Neural progenitor cell (in vitro differentiated cells): Measurements from ENCODE around the gene RBBP7. TPM values are rescaled to one million over a fixed set of nuclear protein-coding genes. Genes with fewer than 3 reads are reported as not detected.

Experiments used
- DNase-seq: peaks from one replicate; pipeline ENCODE4 v3.0.0-alpha.2; 2016; ENCODE audit warnings: low spot score
- H2AFZ ChIP-seq: fragments of 200-600 bp; sonication (generic); replicated peaks from 2 replicates; pipeline ENCODE4 v1.6.1; 2016; ENCODE audit warnings: antibody characterized with exemption
- H3F3A ChIP-seq: fragments of 200-600 bp; sonication (generic); 2 replicates; pipeline ENCODE4 v1.6.1; 2016; ENCODE audit warnings: antibody characterized with exemption, low read depth
- H3K27ac ChIP-seq: fragments of 200-600 bp; sonication (generic); 2 replicates; pipeline ENCODE4 v1.5.1; 2016; ENCODE audit warnings: mild to moderate bottlenecking
- H3K27me3 ChIP-seq: fragments of 200-600 bp; sonication (generic); 2 replicates; pipeline ENCODE4 v1.6.1; 2016; ENCODE audit warnings: mild to moderate bottlenecking, moderate library complexity
- H3K36me3 ChIP-seq: fragments of 200-600 bp; sonication (generic); 2 replicates; pipeline ENCODE4 v1.5.1; 2016
- H3K4me1 ChIP-seq: fragments of 200-600 bp; sonication (generic); 2 replicates; pipeline ENCODE4 v1.6.1; 2016; ENCODE audit warnings: mixed run types
- H3K4me2 ChIP-seq: fragments of 200-600 bp; sonication (generic); 2 replicates; pipeline ENCODE4 v1.6.1; 2016
- H3K4me3 ChIP-seq: fragments of 200-600 bp; sonication (generic); 2 replicates; pipeline ENCODE4 v1.5.1; 2016
- H3K79me2 ChIP-seq: fragments of 200-600 bp; sonication (generic); 2 replicates; pipeline ENCODE4 v1.6.1; 2016; ENCODE audit warnings: low read depth
- H3K9ac ChIP-seq: fragments of 200-600 bp; sonication (generic); 2 replicates; pipeline ENCODE4 v1.6.1; 2016
- H3K9me3 ChIP-seq: fragments of 200-600 bp; sonication (generic); 2 replicates; pipeline ENCODE4 v1.5.1; 2016; ENCODE audit warnings: low read depth
- H4K20me1 ChIP-seq: fragments of 200-600 bp; sonication (generic); 2 replicates; pipeline ENCODE4 v1.6.1; 2016; ENCODE audit warnings: low read depth
- H3K27ac Mint-ChIP-seq: 3 replicates; pipeline ENCODE4 v1.8.0; 2021; ENCODE audit warnings: mixed read lengths
- H3K27me3 Mint-ChIP-seq: 2 replicates; pipeline ENCODE4 v1.8.0; 2022; ENCODE audit warnings: low read depth, mild to moderate bottlenecking, inconsistent platforms, moderate library complexity, mixed read lengths; ENCODE audit not compliant: insufficient read depth
- H3K36me3 Mint-ChIP-seq: 3 replicates; pipeline ENCODE4 v1.8.0; 2021; ENCODE audit warnings: mixed read lengths
- H3K4me1 Mint-ChIP-seq: 3 replicates; pipeline ENCODE4 v1.8.0; 2021; ENCODE audit warnings: mixed read lengths
- H3K4me3 Mint-ChIP-seq: 3 replicates; pipeline ENCODE4 v1.8.0; 2021; ENCODE audit warnings: mild to moderate bottlenecking, moderate library complexity, mixed read lengths
- H3K9me3 Mint-ChIP-seq: 3 replicates; pipeline ENCODE4 v1.8.0; 2020; ENCODE audit warnings: mixed read lengths
- EZH2 ChIP-seq: fragments of 200-600 bp; sonication (generic); IDR thresholded peaks from 2 replicates; pipeline ENCODE4 v1.6.1; 2017; ENCODE audit warnings: antibody characterized with exemption, mild to moderate bottlenecking, moderate library complexity
- EZH2phosphoT487 ChIP-seq: fragments of 200-600 bp; sonication (generic); IDR thresholded peaks from 2 replicates; pipeline ENCODE4 v1.6.1; 2017; ENCODE audit warnings: antibody characterized with exemption
- small RNA-seq: library from RNA; depleted of rRNA; stranded (forward); fragments of <200 nt; gene quantifications from one replicate; pipeline ENCODE3, GENCODE V24; 2015
- total RNA-seq: library from RNA; depleted of rRNA; stranded (reverse); fragments of >200 nt; gene quantifications from 2 replicates; pipeline ENCODE4 v1.2.3, GENCODE V29; 2015; ENCODE audit warnings: low replicate concordance
- TF ChIP-seq, protein P1 (sequence below): fragments of 200-600 bp; sonication (generic); IDR thresholded peaks from 2 replicates; pipeline ENCODE4 v1.5.1; 2017; ENCODE audit warnings: antibody characterized with exemption, mild to moderate bottlenecking

RBBP7 gene
- total RNA-seq, 1 donor from 2014 or later, result 425 TPM

DNA sequence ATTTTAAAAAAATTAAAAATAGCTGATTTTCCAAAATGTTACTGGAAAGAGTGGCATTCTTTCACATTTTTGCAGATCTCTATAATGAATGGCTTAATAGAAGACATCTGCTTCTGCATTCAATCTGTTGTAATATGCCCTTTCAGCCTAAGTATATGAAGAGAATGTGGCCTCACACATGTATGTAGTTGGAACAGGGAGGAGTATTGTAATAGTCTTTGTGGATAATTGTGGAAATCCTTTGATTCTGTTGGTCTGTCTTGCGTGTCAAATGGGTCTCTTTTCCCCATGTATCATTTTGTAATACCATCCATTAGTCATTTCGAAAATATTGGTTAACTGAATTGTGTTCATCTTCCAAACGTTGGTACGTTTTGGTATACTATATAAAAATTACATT, 72.3 kb downstream of the RBBP7 start:
- H3K4me1 ChIP-seq, result no peaks in the 10 kb centered on the region
- peaks cover 6% of the 10 kb centered on the region for H4K20me1 ChIP-seq
- H3K36me3 ChIP-seq, result peaks cover 5% of the 10 kb centered on the region
- no peaks in the 10 kb centered on the region for H3K27me3 ChIP-seq
- no peak overlapping the region for H3K4me2 ChIP-seq
- TF ChIP-seq, protein P1, sequence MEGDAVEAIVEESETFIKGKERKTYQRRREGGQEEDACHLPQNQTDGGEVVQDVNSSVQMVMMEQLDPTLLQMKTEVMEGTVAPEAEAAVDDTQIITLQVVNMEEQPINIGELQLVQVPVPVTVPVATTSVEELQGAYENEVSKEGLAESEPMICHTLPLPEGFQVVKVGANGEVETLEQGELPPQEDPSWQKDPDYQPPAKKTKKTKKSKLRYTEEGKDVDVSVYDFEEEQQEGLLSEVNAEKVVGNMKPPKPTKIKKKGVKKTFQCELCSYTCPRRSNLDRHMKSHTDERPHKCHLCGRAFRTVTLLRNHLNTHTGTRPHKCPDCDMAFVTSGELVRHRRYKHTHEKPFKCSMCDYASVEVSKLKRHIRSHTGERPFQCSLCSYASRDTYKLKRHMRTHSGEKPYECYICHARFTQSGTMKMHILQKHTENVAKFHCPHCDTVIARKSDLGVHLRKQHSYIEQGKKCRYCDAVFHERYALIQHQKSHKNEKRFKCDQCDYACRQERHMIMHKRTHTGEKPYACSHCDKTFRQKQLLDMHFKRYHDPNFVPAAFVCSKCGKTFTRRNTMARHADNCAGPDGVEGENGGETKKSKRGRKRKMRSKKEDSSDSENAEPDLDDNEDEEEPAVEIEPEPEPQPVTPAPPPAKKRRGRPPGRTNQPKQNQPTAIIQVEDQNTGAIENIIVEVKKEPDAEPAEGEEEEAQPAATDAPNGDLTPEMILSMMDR, result no peak
- no peak for TF ChIP-seq EZH2phosphoT487
- TF ChIP-seq EZH2, result no peak
- H3K4me1 Mint-ChIP-seq, result no peaks in the 10 kb centered on the region
- no peaks in the 10 kb centered on the region for H3K9me3 Mint-ChIP-seq
- no peaks in the 10 kb centered on the region for H3F3A ChIP-seq
- H3K27ac ChIP-seq, result no peak overlapping the region
- H3K27me3 Mint-ChIP-seq, result peaks cover 3% of the 10 kb centered on the region
- H3K9ac ChIP-seq, result no peak overlapping the region
- no peak for DNase-seq
- no peaks in the 10 kb centered on the region for H3K9me3 ChIP-seq
- H3K4me3 ChIP-seq, result no peak overlapping the region
- H2AFZ ChIP-seq, result no peak overlapping the region
- peaks cover 27% of the 10 kb centered on the region for H3K36me3 Mint-ChIP-seq
- peaks cover 94% of the 10 kb centered on the region for H3K79me2 ChIP-seq
- H3K4me3 Mint-ChIP-seq, result no peak overlapping the region
- H3K27ac Mint-ChIP-seq, result no peak overlapping the region

DNA sequence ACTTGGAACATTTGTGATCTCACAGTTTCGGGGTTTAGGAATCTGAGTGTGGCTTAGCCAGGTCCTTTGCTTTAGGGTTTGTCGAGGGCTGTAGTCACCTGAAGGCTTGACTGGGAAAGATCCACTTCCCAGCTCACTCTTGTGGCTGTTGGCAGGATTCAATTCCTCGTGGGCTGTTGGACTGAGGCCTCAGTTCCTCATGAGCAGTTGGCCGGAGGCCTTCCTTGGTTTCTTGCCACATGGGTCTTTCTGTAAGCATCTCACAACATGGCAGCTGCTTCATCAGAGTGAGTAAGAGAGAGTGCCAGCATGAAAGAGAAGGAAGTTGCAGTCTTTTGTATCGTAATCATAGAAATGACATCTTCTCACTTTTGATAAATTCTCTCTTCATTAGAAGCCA, 72.8 kb downstream of the RBBP7 start:
- Mint-ChIP-seq H3K27me3 (peaks cover 3% of the 10 kb centered on the region), H3K4me3 (no peak overlapping the region), H3K36me3 (peaks cover 25% of the 10 kb centered on the region), H3K4me1 (no peaks in the 10 kb centered on the region), H3K27ac (no peak overlapping the region), H3K9me3 (no peaks in the 10 kb centered on the region)
- H3K27me3 ChIP-seq, result no peaks in the 10 kb centered on the region
- DNase-seq, result no peak
- H4K20me1 ChIP-seq, result peaks cover 7% of the 10 kb centered on the region
- H3K9me3 ChIP-seq, result no peaks in the 10 kb centered on the region
- H3F3A ChIP-seq, result no peaks in the 10 kb centered on the region
- H2AFZ ChIP-seq, result no peak overlapping the region
- H3K27ac ChIP-seq, result no peak overlapping the region
- H3K9ac ChIP-seq, result no peak overlapping the region
- TF ChIP-seq EZH2phosphoT487, result no peak
- H3K4me3 ChIP-seq, result no peak overlapping the region
- H3K79me2 ChIP-seq, result peaks cover 94% of the 10 kb centered on the region
- peaks cover 5% of the 10 kb centered on the region for H3K36me3 ChIP-seq
- H3K4me1 ChIP-seq, result no peaks in the 10 kb centered on the region
- H3K4me2 ChIP-seq, result no peak overlapping the region

DNA sequence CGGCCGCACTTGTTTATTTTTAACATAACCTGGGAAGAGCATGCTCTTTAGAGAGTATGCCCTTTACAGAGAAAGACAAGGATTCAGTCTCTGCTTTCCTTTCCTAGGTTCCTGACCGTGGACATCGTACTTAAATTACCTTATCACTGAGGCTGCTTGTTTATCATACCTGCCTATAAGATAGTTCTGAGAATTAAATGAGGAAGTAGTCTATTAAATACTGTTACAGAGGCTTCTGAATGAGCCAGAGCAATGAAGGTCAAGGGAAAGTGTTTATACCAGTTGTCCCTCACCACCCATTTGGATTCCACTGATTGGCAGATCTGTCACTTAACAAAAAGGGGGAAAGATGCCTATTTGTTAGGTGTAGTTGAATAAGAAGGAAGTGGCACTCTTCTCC, 73.9 kb downstream of the RBBP7 start:
- Histone ChIP-seq H3K4me1 (no peaks in the 10 kb centered on the region), H3K79me2 (peaks cover 96% of the 10 kb centered on the region), H3K4me3 (no peak overlapping the region), H4K20me1 (peaks cover 14% of the 10 kb centered on the region), H2AFZ (no peak overlapping the region), H3K36me3 (peaks cover 5% of the 10 kb centered on the region), H3K9me3 (no peaks in the 10 kb centered on the region), H3K9ac (no peak overlapping the region), H3K27me3 (no peaks in the 10 kb centered on the region), H3F3A (no peaks in the 10 kb centered on the region), H3K4me2 (no peak overlapping the region), H3K27ac (no peak overlapping the region)
- Mint-ChIP-seq H3K27ac (no peak overlapping the region), H3K4me3 (no peak overlapping the region), H3K27me3 (peaks cover 4% of the 10 kb centered on the region), H3K36me3 (peaks cover 27% of the 10 kb centered on the region), H3K9me3 (no peaks in the 10 kb centered on the region), H3K4me1 (no peaks in the 10 kb centered on the region)
- TF ChIP-seq EZH2phosphoT487, result no peak
- TF ChIP-seq, protein P1, result no peak
- TF ChIP-seq EZH2, result no peak
- no peak for DNase-seq

Small RNA genes lying within 50 kb of the gene (small RNA-seq; reads per million reads assigned to genes)
- not detected for gene RF00019
- gene RNU4-6P, result not detected
- not detected for gene RPL12P49

Other genes starting within 250 kb of the RBBP7 start
- gene S100G, start 220.2 kb downstream of the RBBP7 start, total RNA-seq, result not detected in 2 replicates
- 100 and 116 TPM in 2 replicates for gene CTPS2, start 157.7 kb downstream of the RBBP7 start, total RNA-seq
- 23.5 and 39.7 TPM in 2 replicates for gene SYAP1, start 150.8 kb downstream of the RBBP7 start, total RNA-seq
- 26.6 and 37.1 TPM in 2 replicates for gene TXLNG, start 83.9 kb downstream of the RBBP7 start, total RNA-seq
- 1.2 and 4.1 TPM in 2 replicates for gene REPS2, start 76.3 kb upstream of the RBBP7 start, total RNA-seq